NB4 (cell line): Measurements from ENCODE around the gene SIX2.

Experiments used
- DNase-seq: peaks from one replicate; pipeline ENCODE4 v3.0.0; 2010; ENCODE audit warnings: low read depth
- H3K4me3 ChIP-seq: one replicate; pipeline ENCODE4 v1.5.1; 2011; ENCODE audit warnings: mild to moderate bottlenecking, low read depth, low read length, moderate library complexity
- CTCF ChIP-seq: IDR thresholded peaks from one replicate; pipeline ENCODE4 v1.5.1; 2012; ENCODE audit warnings: low read depth, low read length
- MAX ChIP-seq: IDR thresholded peaks from 2 replicates; pipeline ENCODE4 v1.6.1; 2011; ENCODE audit warnings: low read depth, low read length
- MYC ChIP-seq: IDR thresholded peaks from 2 replicates; pipeline ENCODE4 v1.6.1; 2011; ENCODE audit warnings: low read depth, low read length
- POLR2A ChIP-seq: IDR thresholded peaks from 2 replicates; pipeline ENCODE4 v1.6.1; 2011; ENCODE audit warnings: mild to moderate bottlenecking; ENCODE audit not compliant: insufficient read length; ENCODE audit errors: extremely low read depth

Gene SIX2

GRCh38 chr2:44964752-44965236 lies 44.5 kb downstream of the SIX2 start:
- DNase-seq: no peak
- H3K4me3 ChIP-seq: no peak overlapping the region
- TF ChIP-seq MAX (no peak), CTCF (peak; percentile 17)

- no peak for DNase-seq
- TF ChIP-seq MYC (no peak), CTCF (no peak), MAX (no peak), POLR2A (no peak)
- H3K4me3 ChIP-seq: no peak overlapping the region
Observed at GRCh38 chr2:44962176-44962695, 47.0 kb downstream of the SIX2 start.

- no peak for DNase-seq
- no peak overlapping the region for H3K4me3 ChIP-seq
- TF ChIP-seq MYC: no peak
- no peak for TF ChIP-seq POLR2A
- no peak for TF ChIP-seq MAX
- no peak for TF ChIP-seq CTCF
Observed at GRCh38 chr2:44960871-44961270, 48.4 kb downstream of the SIX2 start.

GRCh38 chr2:44959855-44960254 lies 49.4 kb downstream of the SIX2 start:
- TF ChIP-seq MYC (no peak), MAX (no peak), CTCF (no peak), POLR2A (no peak)
- no peak for DNase-seq
- H3K4me3 ChIP-seq: no peak overlapping the region

GRCh38 chr2:44957656-44958327 lies 51.5 kb downstream of the SIX2 start:
- TF ChIP-seq MAX (no peak), POLR2A (no peak), MYC (no peak), CTCF (no peak)
- DNase-seq: no peak
- H3K4me3 ChIP-seq: no peak overlapping the region
